ENCODE measurements around the gene ARFGAP3. TPM values are rescaled to one million over a fixed set of nuclear protein-coding genes. Genes with fewer than 3 reads are reported as not detected.

The ARFGAP3 gene
- total RNA-seq, 1 experiment from 2014 or later: 15.0 TPM

DNA sequence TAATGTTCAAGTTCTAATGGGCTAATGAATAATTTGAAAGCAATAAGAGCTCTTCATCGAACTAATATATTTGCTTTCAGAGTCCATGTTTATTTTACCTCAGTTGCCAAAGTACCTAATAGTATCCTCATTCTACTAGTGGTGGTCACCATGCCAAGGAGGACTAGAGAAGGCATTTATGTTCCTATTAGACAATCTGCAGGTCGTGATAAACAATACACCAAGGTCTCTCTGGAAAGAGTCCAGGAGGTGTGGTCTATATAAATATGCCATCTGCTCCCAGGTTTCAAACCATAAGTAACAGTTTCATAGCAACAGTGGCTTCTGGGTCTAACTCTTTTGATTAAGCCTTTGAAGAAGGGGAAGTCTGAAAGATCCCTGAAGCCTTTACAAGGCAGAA, 42.9 kb downstream of the ARFGAP3 start:
- Histone ChIP-seq H2BK120ac (ENCODE audit: low read depth, low read length, poor library complexity, severe bottlenecking) (no peak overlapping the region), H3K79me1 (ENCODE audit: insufficient read depth, low read depth, low read length, poor library complexity, severe bottlenecking) (no peaks in the 10 kb centered on the region), H3K79me2 (ENCODE audit: insufficient read depth, low read length) (no peaks in the 10 kb centered on the region), H3K9me3 (ENCODE audit: control insufficient read depth, low read depth, low read length) (no peaks in the 10 kb centered on the region), H3K23me2 (ENCODE audit: insufficient read length, low read depth, low read length, poor library complexity, severe bottlenecking) (no peaks in the 10 kb centered on the region), H2AFZ (ENCODE audit: low read length) (no peak overlapping the region), H3K14ac (ENCODE audit: insufficient read depth, low read length) (no peak overlapping the region), H4K8ac (replicated peaks; ENCODE audit: insufficient read length, low read depth, low read length) (no peak overlapping the region), H2BK20ac (ENCODE audit: low read depth, low read length, poor library complexity, severe bottlenecking) (no peak overlapping the region), H3K27me3 (ENCODE audit: insufficient read depth, low read length) (no peaks in the 10 kb centered on the region), H3K4ac (ENCODE audit: low read depth, low read length) (no peak overlapping the region), H3K23ac (ENCODE audit: insufficient read length, low read depth, low read length) (no peak overlapping the region), H3K4me2 (ENCODE audit: insufficient read depth, insufficient read length, low read length) (no peak overlapping the region), H3K18ac (ENCODE audit: insufficient read length, low read depth, low read length) (no peak overlapping the region), H2BK15ac (ENCODE audit: low read depth, low read length) (no peak overlapping the region), H3K4me1 (ENCODE audit: insufficient read depth, low read length) (no peaks in the 10 kb centered on the region), H2BK5ac (ENCODE audit: insufficient read length, low read length) (no peak overlapping the region), H4K5ac (ENCODE audit: insufficient read length, low read depth, low read length) (no peak overlapping the region), H3K9ac (ENCODE audit: extremely low read depth, insufficient read length, low read length) (no peak overlapping the region), H4K91ac (ENCODE audit: insufficient read length, low read depth, low read length) (no peak overlapping the region), H3T11ph (ENCODE audit: low read length) (no peak overlapping the region), H2BK12ac (ENCODE audit: insufficient read length, low read depth, low read length) (no peak overlapping the region), H4K20me1 (ENCODE audit: control insufficient read depth, insufficient read depth, insufficient read length) (no peaks in the 10 kb centered on the region), H3K27ac (ENCODE audit: insufficient read length, low read depth, low read length) (no peak overlapping the region), H2AK5ac (ENCODE audit: insufficient read length, low read length) (no peak overlapping the region), H3K56ac (ENCODE audit: insufficient read length, low read depth, low read length) (no peak overlapping the region)
- Mint-ChIP-seq H3K27ac (no peak overlapping the region), H3K4me3 (no peak overlapping the region), H3K4me1 (no peaks in the 10 kb centered on the region), H3K36me3 (ENCODE audit: insufficient read depth in 1 of 3, low read depth in 3 of 3) (peaks cover 0 to 6% (median 3%) of the 10 kb centered on the region in 3 experiments; a peak in 4 of 7 replicates), H3K9me3 (no peaks in the 10 kb centered on the region), H3K27me3 (ENCODE audit: low read depth) (no peaks in the 10 kb centered on the region)
- WGBS (ENCODE audit: extremely low coverage, insufficient read length, low lambda C conversion rate): no CpG with 5 or more reads among the region's 2 CpGs
- TF ChIP-seq, protein P1, sequence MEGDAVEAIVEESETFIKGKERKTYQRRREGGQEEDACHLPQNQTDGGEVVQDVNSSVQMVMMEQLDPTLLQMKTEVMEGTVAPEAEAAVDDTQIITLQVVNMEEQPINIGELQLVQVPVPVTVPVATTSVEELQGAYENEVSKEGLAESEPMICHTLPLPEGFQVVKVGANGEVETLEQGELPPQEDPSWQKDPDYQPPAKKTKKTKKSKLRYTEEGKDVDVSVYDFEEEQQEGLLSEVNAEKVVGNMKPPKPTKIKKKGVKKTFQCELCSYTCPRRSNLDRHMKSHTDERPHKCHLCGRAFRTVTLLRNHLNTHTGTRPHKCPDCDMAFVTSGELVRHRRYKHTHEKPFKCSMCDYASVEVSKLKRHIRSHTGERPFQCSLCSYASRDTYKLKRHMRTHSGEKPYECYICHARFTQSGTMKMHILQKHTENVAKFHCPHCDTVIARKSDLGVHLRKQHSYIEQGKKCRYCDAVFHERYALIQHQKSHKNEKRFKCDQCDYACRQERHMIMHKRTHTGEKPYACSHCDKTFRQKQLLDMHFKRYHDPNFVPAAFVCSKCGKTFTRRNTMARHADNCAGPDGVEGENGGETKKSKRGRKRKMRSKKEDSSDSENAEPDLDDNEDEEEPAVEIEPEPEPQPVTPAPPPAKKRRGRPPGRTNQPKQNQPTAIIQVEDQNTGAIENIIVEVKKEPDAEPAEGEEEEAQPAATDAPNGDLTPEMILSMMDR (conservative IDR thresholded peaks at IDR 0.05): no peak
- DNase-seq: no peak

Data from H9 (cell line).